AG04449 (cell line): Measurements from ENCODE around the gene GOLGA6A.
"Not testable (repeated sequence)": the region's sequence is repeated elsewhere in the genome, so short reads cannot be mapped to it uniquely, and the experiment has no call there.

ENCODE experiments used
- CTCF ChIA-PET: fragments of 350-600 bp; formaldehyde crosslinking; extraction: SDS; loops from one replicate; lab custom pipeline; 2021; ENCODE audit warnings: antibody characterized with exemption; lab: Yijun Ruan, JAX
- POLR2A ChIA-PET: fragments of 400-600, 350-600 bp; formaldehyde crosslinking; extraction: SDS; loops from one replicate; lab custom pipeline; 2020; ENCODE audit warnings: antibody characterized with exemption, inconsistent platforms; lab: Yijun Ruan, JAX
- DNase-seq: peaks from one replicate; pipeline ENCODE4 v3.0.0-alpha.2; 2010; ENCODE audit warnings: low read depth, low spot score
- H3K4me3 ChIP-seq: 2 replicates; pipeline ENCODE4 v1.5.1; 2011; ENCODE audit warnings: low read depth, mild to moderate bottlenecking, control low read depth, low read length
- CTCF ChIP-seq: IDR thresholded peaks from one replicate; pipeline ENCODE4 v1.5.1; 2011; ENCODE audit warnings: mild to moderate bottlenecking, moderate library complexity, low read length, control low read depth, inconsistent platforms; ENCODE audit not compliant: insufficient read depth; ENCODE audit errors: missing control alignments

Gene GOLGA6A

GRCh38 chr15:74082450-74082849, at the start of gene GOLGA6A:
Gene GOLGA6A (minus strand): TSS chr15:74082550. CDS start chr15:74082509, 41 bp downstream.
- DNase-seq, H3K4me3 ChIP-seq, POLR2A ChIA-PET, CTCF ChIA-PET: not testable (repeated sequence)

- no peak for DNase-seq
- H3K4me3 ChIP-seq: no peak overlapping the region
- ChIA-PET CTCF (interaction anchor here (0.9 to 2.4 kb wide), 8 partner anchors 78 to 191 kb away, joined by 3 to 9 read pairs (median 4); no protein-coding TSS in a partner anchor), POLR2A (no interaction called here)
- no peak for TF ChIP-seq CTCF
Measured at GRCh38 chr15:74131628-74132413, 49.5 kb upstream of the GOLGA6A start.

GRCh38 chr15:74130849-74131627, 48.7 kb upstream of the GOLGA6A start:
- DNase-seq: no peak
- no peak for TF ChIP-seq CTCF
- no peak overlapping the region for H3K4me3 ChIP-seq
- POLR2A ChIA-PET: no interaction called here
- CTCF ChIA-PET: interaction anchor here (0.9 to 6.5 kb wide), 7 partner anchors 77 to 191 kb away, joined by 4 to 219 read pairs (median 9); no protein-coding TSS in a partner anchor

- no peak for DNase-seq
- TF ChIP-seq CTCF: no peak
- CTCF ChIA-PET: interaction anchor here (2.8 to 6.5 kb wide), 4 partner anchors 158 to 190 kb away, joined by 14 to 219 read pairs (median 101); no protein-coding TSS in a partner anchor
- no peak within 1 kb of the TSS for H3K4me3 ChIP-seq
- POLR2A ChIA-PET: no interaction called here
Measured at GRCh38 chr15:74130155-74130848, 48.0 kb upstream of the GOLGA6A start, which contains the start of gene ISLR2. Gene ISLR2 (plus strand): TSS chr15:74130586. CDS start chr15:74132755, 2,169 bp downstream.

- TF ChIP-seq CTCF: no peak
- CTCF ChIA-PET: interaction anchor here (1.0 to 6.5 kb wide), 7 partner anchors 75 to 191 kb away, joined by 3 to 219 read pairs (median 14); no protein-coding TSS in a partner anchor
- no peak overlapping the region for H3K4me3 ChIP-seq
- POLR2A ChIA-PET: interaction anchor here (0.7 kb wide), 1 partner anchor 193 kb away, joined by 3 read pairs; no protein-coding TSS in a partner anchor
- DNase-seq: no peak
Measured at GRCh38 chr15:74129586-74130154, 47.3 kb upstream of the GOLGA6A start.
